Stimulated activated CD8-positive, alpha-beta memory T cell treated with anti-CD3 and anti-CD28 coated beads, Interleukin-7, amount 100 ng/mL, for 1 hour (primary cell): ENCODE data around the gene GEMIN8.

ENCODE experiments used
- DNase-seq, 2 donors: peaks; one replicate each; pipeline ENCODE4 v3.0.0-alpha.2; 2020; ENCODE audit warnings: low read depth in 2 of 2

The GEMIN8 gene

GRCh38 chrX:14015941-14016340, 13.8 kb downstream of the GEMIN8 start:
- DNase-seq, result no peak

- no peak for DNase-seq
Observed at GRCh38 chrX:14015294-14015693, 14.4 kb downstream of the GEMIN8 start.

- DNase-seq, result no peak
Observed at GRCh38 chrX:14014526-14014925, 15.2 kb downstream of the GEMIN8 start.

- DNase-seq, result no peak
Observed at GRCh38 chrX:14013054-14013453, 16.6 kb downstream of the GEMIN8 start.

- DNase-seq, result no peak
Observed at GRCh38 chrX:14010566-14010965, 19.1 kb downstream of the GEMIN8 start.

GRCh38 chrX:14006540-14006939, 23.2 kb downstream of the GEMIN8 start:
- no peak for DNase-seq

GRCh38 chrX:14003876-14004425, 25.7 kb downstream of the GEMIN8 start:
- DNase-seq, result no peak

GRCh38 chrX:14003028-14003427, 26.7 kb downstream of the GEMIN8 start:
- DNase-seq, result no peak

GRCh38 chrX:13996650-13997049, 33.0 kb downstream of the GEMIN8 start:
- no peak for DNase-seq

- DNase-seq, result no peak
Observed at GRCh38 chrX:13994536-13995080, 35.1 kb downstream of the GEMIN8 start.

- DNase-seq, result no peak
Observed at GRCh38 chrX:13994104-13994503, 35.6 kb downstream of the GEMIN8 start.

- DNase-seq, result no peak
Observed at GRCh38 chrX:13990126-13990800, 39.4 kb downstream of the GEMIN8 start.

- DNase-seq, result no peak
Observed at GRCh38 chrX:13985697-13986435, 43.8 kb downstream of the GEMIN8 start.

- no peak for DNase-seq
Observed at GRCh38 chrX:13983734-13984133, 46.0 kb downstream of the GEMIN8 start.

GRCh38 chrX:13968198-13968597, 61.5 kb downstream of the GEMIN8 start:
- no peak for DNase-seq

GRCh38 chrX:13967636-13968035, 62.1 kb downstream of the GEMIN8 start:
- no peak for DNase-seq

GRCh38 chrX:13966793-13967125, 62.9 kb downstream of the GEMIN8 start:
- DNase-seq, result no peak

- no peak for DNase-seq
Observed at GRCh38 chrX:13966071-13966792, 63.5 kb downstream of the GEMIN8 start.

- no peak for DNase-seq
Observed at GRCh38 chrX:13965531-13965930, 64.2 kb downstream of the GEMIN8 start.

GRCh38 chrX:13956998-13957397, 72.7 kb downstream of the GEMIN8 start:
- DNase-seq, result no peak
